ENCODE measurements around the gene CAMK1D.
A peak's percentile ranks its signal among the peaks of the same experiment; 100 is the strongest.

Gene CAMK1D

DNA sequence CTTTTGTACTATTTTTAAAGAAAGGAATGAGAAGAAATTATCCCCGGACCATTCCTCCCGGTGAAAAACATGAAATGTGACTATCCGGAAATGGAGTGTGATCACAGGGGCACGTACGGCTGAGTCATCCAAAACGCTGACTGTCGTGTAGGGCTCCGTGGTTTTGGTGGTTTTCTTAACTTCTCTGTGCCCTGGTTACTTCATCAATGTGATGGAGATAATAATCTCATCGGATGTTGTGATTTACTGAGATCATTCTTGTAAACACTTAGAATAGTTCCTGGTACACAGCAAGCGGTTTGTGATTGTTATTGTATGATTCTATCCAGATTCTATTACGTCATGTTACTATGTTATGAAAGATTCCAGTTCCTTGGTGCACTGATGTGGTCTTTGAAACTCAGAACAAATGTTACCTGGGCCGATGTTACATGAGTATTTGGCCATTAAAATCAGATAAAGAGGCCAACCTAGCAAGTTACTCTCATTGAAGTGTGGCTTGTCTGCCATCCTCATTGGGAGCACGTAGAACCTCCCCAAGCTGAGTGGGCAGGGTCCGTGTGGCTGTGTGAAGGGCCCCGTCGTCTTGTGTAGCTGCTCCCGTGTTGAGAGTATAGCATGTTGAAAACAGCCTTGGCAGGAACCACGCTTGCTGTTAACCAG is 99.5 kb downstream of the CAMK1D start:
- TF ChIP-seq MAX (IDR thresholded peaks at IDR 0.05; ENCODE audit: low read depth, low read length) (no peak), MYC (IDR thresholded peaks at IDR 0.05; ENCODE audit: low read depth, low read length) (no peak), POLR2A (IDR thresholded peaks at IDR 0.05; ENCODE audit: extremely low read depth, insufficient read length) (no peak)
- TF ChIP-seq, protein P1, sequence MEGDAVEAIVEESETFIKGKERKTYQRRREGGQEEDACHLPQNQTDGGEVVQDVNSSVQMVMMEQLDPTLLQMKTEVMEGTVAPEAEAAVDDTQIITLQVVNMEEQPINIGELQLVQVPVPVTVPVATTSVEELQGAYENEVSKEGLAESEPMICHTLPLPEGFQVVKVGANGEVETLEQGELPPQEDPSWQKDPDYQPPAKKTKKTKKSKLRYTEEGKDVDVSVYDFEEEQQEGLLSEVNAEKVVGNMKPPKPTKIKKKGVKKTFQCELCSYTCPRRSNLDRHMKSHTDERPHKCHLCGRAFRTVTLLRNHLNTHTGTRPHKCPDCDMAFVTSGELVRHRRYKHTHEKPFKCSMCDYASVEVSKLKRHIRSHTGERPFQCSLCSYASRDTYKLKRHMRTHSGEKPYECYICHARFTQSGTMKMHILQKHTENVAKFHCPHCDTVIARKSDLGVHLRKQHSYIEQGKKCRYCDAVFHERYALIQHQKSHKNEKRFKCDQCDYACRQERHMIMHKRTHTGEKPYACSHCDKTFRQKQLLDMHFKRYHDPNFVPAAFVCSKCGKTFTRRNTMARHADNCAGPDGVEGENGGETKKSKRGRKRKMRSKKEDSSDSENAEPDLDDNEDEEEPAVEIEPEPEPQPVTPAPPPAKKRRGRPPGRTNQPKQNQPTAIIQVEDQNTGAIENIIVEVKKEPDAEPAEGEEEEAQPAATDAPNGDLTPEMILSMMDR (IDR thresholded peaks at IDR 0.05; ENCODE audit: low read depth, low read length), result no peak
- no peak overlapping the region for H3K4me3 ChIP-seq (ENCODE audit: low read depth, low read length)
- DNase-seq (ENCODE audit: low read depth), result peak; percentile 85

DNA sequence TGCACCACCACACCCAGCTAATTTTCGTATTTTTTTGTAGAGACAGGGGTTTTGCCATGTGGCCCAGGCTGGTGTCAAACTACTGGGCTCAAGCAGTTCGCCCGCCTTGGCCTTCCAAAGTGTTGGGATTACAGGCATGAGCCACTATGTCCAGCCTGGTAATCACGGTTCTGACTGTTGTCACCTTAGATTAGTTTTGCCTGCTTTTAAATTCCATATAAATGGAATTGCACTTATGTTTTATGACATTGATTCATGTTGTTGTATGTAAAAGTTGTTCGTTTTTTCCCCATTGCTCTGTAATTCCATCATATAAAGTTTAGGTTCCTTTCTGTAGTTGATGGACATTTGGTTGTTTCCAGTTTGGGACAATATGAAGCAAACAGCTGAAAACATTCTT is 106.0 kb downstream of the CAMK1D start:
- no peak overlapping the region for H3K4me3 ChIP-seq (ENCODE audit: low read depth, low read length)
- DNase-seq (ENCODE audit: low read depth), result no peak
- TF ChIP-seq MYC (IDR thresholded peaks at IDR 0.05; ENCODE audit: low read depth, low read length) (no peak), POLR2A (IDR thresholded peaks at IDR 0.05; ENCODE audit: extremely low read depth, insufficient read length) (no peak), MAX (IDR thresholded peaks at IDR 0.05; ENCODE audit: low read depth, low read length) (no peak)
- TF ChIP-seq, protein P1 (IDR thresholded peaks at IDR 0.05; ENCODE audit: low read depth, low read length), result no peak

GRCh38 chr10:12455766-12456165 is 106.4 kb downstream of the CAMK1D start:
- TF ChIP-seq MAX (IDR thresholded peaks at IDR 0.05; ENCODE audit: low read depth, low read length), result no peak
- TF ChIP-seq MYC (IDR thresholded peaks at IDR 0.05; ENCODE audit: low read depth, low read length), result no peak
- TF ChIP-seq, protein P1 (IDR thresholded peaks at IDR 0.05; ENCODE audit: low read depth, low read length), result no peak
- DNase-seq (ENCODE audit: low read depth), result no peak
- no peak overlapping the region for H3K4me3 ChIP-seq (ENCODE audit: low read depth, low read length)

- no peak overlapping the region for H3K4me3 ChIP-seq (ENCODE audit: low read depth, low read length)
- DNase-seq (ENCODE audit: low read depth), result no peak
- TF ChIP-seq MYC (IDR thresholded peaks at IDR 0.05; ENCODE audit: low read depth, low read length) (no peak), MAX (IDR thresholded peaks at IDR 0.05; ENCODE audit: low read depth, low read length) (no peak), POLR2A (IDR thresholded peaks at IDR 0.05; ENCODE audit: extremely low read depth, insufficient read length) (no peak)
- TF ChIP-seq, protein P1 (IDR thresholded peaks at IDR 0.05; ENCODE audit: low read depth, low read length), result no peak
These were observed 110.0 kb downstream of the CAMK1D start for GRCh38 chr10:12459340-12459739.

DNA sequence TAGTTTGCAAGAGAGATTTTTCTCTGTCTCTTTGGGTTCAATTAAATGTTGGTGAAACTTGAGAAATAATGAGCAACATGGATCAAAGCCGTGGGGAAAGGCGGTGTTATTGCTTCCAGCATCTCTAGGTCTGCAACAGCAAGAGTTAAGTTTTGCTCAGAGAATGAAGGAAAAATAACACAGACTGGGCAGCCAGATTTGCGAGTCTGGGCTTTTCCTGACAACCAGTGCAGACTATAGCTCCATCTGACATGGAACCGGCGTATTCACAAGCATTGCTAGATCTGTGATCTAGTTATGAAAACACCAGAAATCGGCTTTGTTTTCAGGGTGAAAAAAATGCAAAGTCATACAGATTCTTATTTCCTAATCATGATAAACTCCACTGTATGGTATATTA is 110.4 kb downstream of the CAMK1D start:
- no peak for DNase-seq (ENCODE audit: low read depth)
- TF ChIP-seq POLR2A (IDR thresholded peaks at IDR 0.05; ENCODE audit: extremely low read depth, insufficient read length) (no peak), MYC (IDR thresholded peaks at IDR 0.05; ENCODE audit: low read depth, low read length) (no peak), MAX (IDR thresholded peaks at IDR 0.05; ENCODE audit: low read depth, low read length) (no peak)
- TF ChIP-seq, protein P1 (IDR thresholded peaks at IDR 0.05; ENCODE audit: low read depth, low read length), result no peak
- no peak overlapping the region for H3K4me3 ChIP-seq (ENCODE audit: low read depth, low read length)

Measured in NB4 (cell line).